ENCODE data around the gene SLC20A1. TPM values are rescaled to one million over a fixed set of nuclear protein-coding genes. Genes with fewer than 3 reads are reported as not detected.

SLC20A1 gene
- total RNA-seq, 4 donors from 2014 or later, result 33.1 to 299 (median 88.2) TPM

DNA sequence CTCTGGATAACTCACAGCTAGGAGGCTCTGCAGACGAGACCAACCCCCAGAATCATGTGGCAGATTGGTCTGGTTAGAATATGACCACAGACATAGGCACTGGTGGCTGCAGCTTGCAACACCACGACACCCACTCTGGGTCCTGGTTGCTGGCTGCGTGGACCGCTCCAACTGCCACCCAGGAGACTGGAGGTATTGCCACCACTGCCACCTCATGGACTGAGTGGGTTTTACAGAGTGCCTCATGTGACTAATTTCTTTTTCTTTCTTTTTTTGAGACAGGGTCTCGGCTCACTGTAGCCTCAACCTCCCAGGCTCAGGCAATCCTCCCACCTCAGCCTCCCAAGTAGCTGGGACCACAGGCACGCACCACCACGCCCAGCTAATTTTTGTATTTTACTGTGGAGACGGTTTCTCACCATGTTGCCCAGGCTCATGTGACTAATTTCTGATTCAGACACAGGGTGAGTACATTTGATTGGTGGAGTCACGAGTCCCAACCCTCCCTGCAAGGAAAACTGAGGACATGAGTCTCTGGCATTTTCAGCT lies 45.2 kb downstream of the SLC20A1 start:
- no peak for DNase-seq (ENCODE audit: low spot score)
- peak; percentile 42 for ATAC-seq (ENCODE audit: low FRiP score)

DNA sequence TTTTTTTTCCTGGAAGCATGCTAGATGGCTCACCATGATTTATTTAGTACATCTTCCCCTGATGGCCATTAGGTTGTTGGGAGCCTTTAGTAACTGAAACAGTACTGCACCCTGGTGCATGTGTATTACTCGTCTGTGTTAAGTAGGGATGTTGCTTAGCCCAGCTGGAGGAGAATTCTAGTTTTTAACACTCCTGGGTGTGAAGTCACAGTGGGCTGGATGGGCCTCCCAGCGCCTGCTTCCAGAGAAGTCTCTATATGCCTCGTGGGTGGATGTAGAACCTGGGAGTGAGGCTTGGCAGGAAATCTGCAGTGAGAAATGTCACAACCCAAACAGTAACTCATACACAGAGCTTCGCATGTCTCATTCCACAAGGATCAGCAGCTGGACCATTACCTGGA lies 46.1 kb downstream of the SLC20A1 start:
- no peak for DNase-seq (ENCODE audit: low spot score)
- TF ChIP-seq, protein P1, sequence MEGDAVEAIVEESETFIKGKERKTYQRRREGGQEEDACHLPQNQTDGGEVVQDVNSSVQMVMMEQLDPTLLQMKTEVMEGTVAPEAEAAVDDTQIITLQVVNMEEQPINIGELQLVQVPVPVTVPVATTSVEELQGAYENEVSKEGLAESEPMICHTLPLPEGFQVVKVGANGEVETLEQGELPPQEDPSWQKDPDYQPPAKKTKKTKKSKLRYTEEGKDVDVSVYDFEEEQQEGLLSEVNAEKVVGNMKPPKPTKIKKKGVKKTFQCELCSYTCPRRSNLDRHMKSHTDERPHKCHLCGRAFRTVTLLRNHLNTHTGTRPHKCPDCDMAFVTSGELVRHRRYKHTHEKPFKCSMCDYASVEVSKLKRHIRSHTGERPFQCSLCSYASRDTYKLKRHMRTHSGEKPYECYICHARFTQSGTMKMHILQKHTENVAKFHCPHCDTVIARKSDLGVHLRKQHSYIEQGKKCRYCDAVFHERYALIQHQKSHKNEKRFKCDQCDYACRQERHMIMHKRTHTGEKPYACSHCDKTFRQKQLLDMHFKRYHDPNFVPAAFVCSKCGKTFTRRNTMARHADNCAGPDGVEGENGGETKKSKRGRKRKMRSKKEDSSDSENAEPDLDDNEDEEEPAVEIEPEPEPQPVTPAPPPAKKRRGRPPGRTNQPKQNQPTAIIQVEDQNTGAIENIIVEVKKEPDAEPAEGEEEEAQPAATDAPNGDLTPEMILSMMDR (IDR thresholded peaks at IDR 0.05), result no peak
- ATAC-seq (ENCODE audit: low FRiP score), result no peak

More for the DNA sequence above, 45.2 kb downstream of the SLC20A1 start:
- TF ChIP-seq, protein P1 (IDR thresholded peaks at IDR 0.05), result no peak

DNA sequence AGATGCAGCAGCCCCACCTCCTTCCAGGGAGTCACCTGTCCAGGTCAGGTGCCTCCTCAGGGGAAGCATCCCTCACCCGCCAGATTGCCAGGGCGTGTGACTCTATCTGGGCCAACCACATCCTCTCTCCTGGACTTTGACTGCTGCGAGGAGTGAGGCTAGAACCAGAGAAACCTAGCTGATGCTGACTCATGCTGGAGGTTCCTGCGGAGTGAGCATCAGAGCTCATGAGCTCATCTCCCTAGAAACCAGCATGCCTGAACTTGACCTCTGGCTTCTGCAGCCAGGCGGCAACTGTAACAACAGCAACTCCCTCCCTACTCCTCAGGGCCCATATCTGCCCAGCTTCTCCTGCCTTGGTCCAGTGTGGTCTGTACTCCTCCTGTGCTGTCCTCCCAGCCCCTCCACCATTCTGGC lies 46.8 kb downstream of the SLC20A1 start:
- ATAC-seq (ENCODE audit: low FRiP score) (peak; percentile 90), DNase-seq (ENCODE audit: low spot score) (no peak)
- TF ChIP-seq, protein P1 (IDR thresholded peaks at IDR 0.05), result no peak

DNA sequence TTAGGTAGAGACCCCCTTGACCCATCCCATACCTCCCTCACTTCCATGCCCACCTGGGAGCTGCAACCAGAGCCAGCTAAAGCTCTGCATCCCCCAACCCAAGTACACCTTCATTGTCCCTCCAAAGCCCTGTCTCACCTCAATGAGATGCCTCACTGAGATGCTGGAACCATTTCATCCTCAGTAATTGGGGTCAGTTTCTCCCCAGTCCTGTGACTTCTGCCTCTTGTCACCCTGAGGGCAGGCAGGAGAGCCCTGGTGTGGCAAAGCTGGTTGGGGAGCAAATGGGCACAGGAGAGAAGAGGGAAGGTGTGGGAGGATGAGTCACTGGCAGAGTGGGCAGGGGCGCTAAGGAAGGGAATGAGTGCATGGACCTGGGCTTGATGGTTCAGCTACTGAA lies 47.2 kb downstream of the SLC20A1 start:
- TF ChIP-seq, protein P1 (IDR thresholded peaks at IDR 0.05), result no peak
- DNase-seq (ENCODE audit: low spot score), result no peak
- ATAC-seq (ENCODE audit: low FRiP score), result peak; percentile 31

DNA sequence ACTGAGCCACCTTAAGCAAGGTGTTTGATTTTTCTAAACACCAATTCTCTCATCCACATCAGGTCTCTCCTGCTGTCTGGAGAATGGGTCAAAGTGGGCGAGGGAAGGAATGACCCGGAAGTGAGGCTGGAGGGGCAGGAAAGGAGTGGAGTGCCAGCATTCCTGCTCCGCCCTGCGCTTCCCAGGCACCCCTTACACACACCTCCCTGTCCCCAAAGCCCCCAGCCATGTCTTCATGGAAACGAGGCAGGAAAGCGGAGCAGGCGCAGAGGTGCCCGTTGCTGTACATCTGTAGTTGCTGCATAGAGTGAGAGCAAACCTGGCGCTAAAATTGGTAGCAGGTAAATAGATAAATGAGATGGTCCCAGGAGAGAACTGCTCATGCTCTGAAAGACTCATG lies 47.9 kb downstream of the SLC20A1 start:
- no peak for ATAC-seq (ENCODE audit: low FRiP score)
- TF ChIP-seq, protein P1 (IDR thresholded peaks at IDR 0.05), result no peak
- no peak for DNase-seq (ENCODE audit: low spot score)

DNA sequence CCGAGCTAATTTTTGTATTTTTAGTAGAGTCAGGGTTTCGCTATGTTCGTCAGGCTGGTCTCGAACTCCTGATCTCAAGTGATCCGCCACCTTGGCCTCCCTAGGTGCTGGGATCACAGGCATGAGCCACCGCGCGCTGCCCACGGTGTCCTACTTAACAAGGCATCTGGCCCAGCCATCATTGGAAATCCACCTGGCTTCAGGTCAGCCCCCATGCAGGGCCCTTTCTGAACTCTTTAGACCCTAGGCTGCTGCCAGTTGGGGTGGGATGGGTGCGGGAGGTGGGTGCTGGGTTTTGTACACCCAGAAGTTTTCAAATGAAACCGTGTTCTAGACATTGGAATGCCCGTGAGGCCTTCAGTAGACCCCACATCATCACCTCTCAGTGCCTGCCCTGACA lies 48.4 kb downstream of the SLC20A1 start:
- DNase-seq (ENCODE audit: low spot score) (no peak), ATAC-seq (ENCODE audit: low FRiP score) (no peak)
- TF ChIP-seq, protein P1 (IDR thresholded peaks at IDR 0.05), result no peak

DNA sequence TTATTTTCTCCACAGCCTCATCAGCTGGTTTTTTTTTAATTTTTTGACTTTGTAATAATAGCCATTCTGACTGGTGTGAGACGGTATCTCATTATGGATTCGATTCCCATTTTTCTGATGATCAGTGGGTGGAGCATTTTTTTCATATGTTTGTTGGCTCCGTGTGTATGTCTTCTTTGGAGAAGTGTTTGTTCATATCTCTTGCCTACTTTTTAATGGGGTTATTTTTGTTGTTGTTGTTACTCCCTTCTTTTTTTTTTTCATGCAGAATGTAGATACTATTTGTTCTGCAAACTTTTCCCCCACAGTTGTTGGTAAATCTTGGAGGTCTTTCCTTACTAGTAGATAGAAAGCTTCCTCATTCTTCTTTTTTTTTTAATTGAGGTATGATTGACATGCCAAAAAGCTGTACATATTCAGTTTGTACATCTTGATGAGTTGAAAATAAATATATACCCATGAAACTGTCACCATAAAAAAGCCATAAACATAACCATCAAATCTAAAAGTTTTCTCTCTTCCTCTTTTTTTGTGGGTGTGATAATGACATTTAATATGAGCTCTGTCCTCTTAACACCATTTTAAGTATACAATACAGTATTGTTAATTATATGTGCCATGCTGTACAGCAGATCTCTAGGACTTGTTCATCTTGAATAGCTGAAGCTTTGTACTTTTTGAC lies 53.2 kb downstream of the SLC20A1 start:
- DNase-seq (ENCODE audit: low spot score) (no peak), ATAC-seq (ENCODE audit: low FRiP score) (no peak)
- TF ChIP-seq, protein P1 (IDR thresholded peaks at IDR 0.05), result no peak
